ENCODE data around the gene ZNF609.

Gene ZNF609

GRCh38 chr15:64717735-64718495 lies 257.5 kb downstream of the ZNF609 start:
- H3K4ac ChIP-seq (ENCODE audit: low read depth, low read length): no peak overlapping the region
- H4K8ac ChIP-seq (ENCODE audit: low read depth, low read length): no peak overlapping the region
- no peak overlapping the region for H3K56ac ChIP-seq (ENCODE audit: low read length)
- H3K36me3 ChIP-seq (ENCODE audit: control insufficient read depth, insufficient read depth, low read length): peaks cover 14% of the 10 kb centered on the region
- H3K4me2 ChIP-seq (ENCODE audit: low read length): no peak overlapping the region
- no peak overlapping the region for H3K27ac ChIP-seq (ENCODE audit: low read depth, low read length)
- H2BK15ac ChIP-seq (replicated peaks; ENCODE audit: low read depth): no peak overlapping the region
- H4K5ac ChIP-seq (ENCODE audit: low read length): no peak overlapping the region
- H3K79me1 ChIP-seq (ENCODE audit: low read length): peaks cover 4% of the 10 kb centered on the region
- WGBS (ENCODE audit: extremely low coverage, insufficient coverage, low lambda C conversion rate): no CpG with 5 or more reads among the region's 18 CpGs
- no peaks in the 10 kb centered on the region for H3K27me3 ChIP-seq (ENCODE audit: insufficient read depth, low read length, poor library complexity)
- H3K18ac ChIP-seq (ENCODE audit: low read length): no peak overlapping the region
- H2BK120ac ChIP-seq (ENCODE audit: low read depth, low read length): no peak overlapping the region
- no peak overlapping the region for H3K23ac ChIP-seq (ENCODE audit: low read length)
- H3K4me1 ChIP-seq (ENCODE audit: control insufficient read depth, low read depth, low read length): no peaks in the 10 kb centered on the region
- H2BK5ac ChIP-seq (ENCODE audit: low read length): no peak overlapping the region
- no peak overlapping the region for H3K9ac ChIP-seq (ENCODE audit: low read length)
- no peak overlapping the region for H2AK5ac ChIP-seq (ENCODE audit: low read length)
- H3K79me2 ChIP-seq (ENCODE audit: control insufficient read depth, insufficient read depth, low read length): peaks cover 9% of the 10 kb centered on the region
- H3K4me3 ChIP-seq (ENCODE audit: low read length): no peak overlapping the region
- no peak for DNase-seq

- Histone ChIP-seq H4K8ac (ENCODE audit: low read depth, low read length) (no peak overlapping the region), H2BK15ac (replicated peaks; ENCODE audit: low read depth) (no peak overlapping the region), H3K27me3 (ENCODE audit: insufficient read depth, low read length, poor library complexity) (no peaks in the 10 kb centered on the region), H3K4me1 (ENCODE audit: control insufficient read depth, low read depth, low read length) (no peaks in the 10 kb centered on the region), H4K5ac (ENCODE audit: low read length) (no peak overlapping the region), H2BK5ac (ENCODE audit: low read length) (no peak overlapping the region), H3K27ac (ENCODE audit: low read depth, low read length) (no peak overlapping the region), H3K4me3 (ENCODE audit: low read length) (no peak overlapping the region), H3K36me3 (ENCODE audit: control insufficient read depth, insufficient read depth, low read length) (peaks cover 16% of the 10 kb centered on the region), H3K79me1 (ENCODE audit: low read length) (peaks cover 7% of the 10 kb centered on the region), H3K4me2 (ENCODE audit: low read length) (no peak overlapping the region), H2AK5ac (ENCODE audit: low read length) (no peak overlapping the region), H3K23ac (ENCODE audit: low read length) (no peak overlapping the region), H3K56ac (ENCODE audit: low read length) (no peak overlapping the region), H3K18ac (ENCODE audit: low read length) (no peak overlapping the region), H3K79me2 (ENCODE audit: control insufficient read depth, insufficient read depth, low read length) (peaks cover 19% of the 10 kb centered on the region), H3K9ac (ENCODE audit: low read length) (no peak overlapping the region), H2BK120ac (ENCODE audit: low read depth, low read length) (no peak overlapping the region), H3K4ac (ENCODE audit: low read depth, low read length) (no peak overlapping the region)
- DNase-seq: no peak
- no CpG with 5 or more reads among the region's 3 CpGs for WGBS (ENCODE audit: extremely low coverage, insufficient coverage, low lambda C conversion rate)
Observed at GRCh38 chr15:64720188-64720587, 259.8 kb downstream of the ZNF609 start.

- Histone ChIP-seq H2BK5ac (ENCODE audit: low read length) (no peak overlapping the region), H3K4ac (ENCODE audit: low read depth, low read length) (no peak overlapping the region), H3K27ac (ENCODE audit: low read depth, low read length) (no peak overlapping the region), H2BK15ac (replicated peaks; ENCODE audit: low read depth) (no peak overlapping the region), H3K36me3 (ENCODE audit: control insufficient read depth, insufficient read depth, low read length) (peaks cover 12% of the 10 kb centered on the region), H3K27me3 (ENCODE audit: insufficient read depth, low read length, poor library complexity) (no peaks in the 10 kb centered on the region), H4K5ac (ENCODE audit: low read length) (no peak overlapping the region), H3K9ac (ENCODE audit: low read length) (no peak overlapping the region), H3K4me1 (ENCODE audit: control insufficient read depth, low read depth, low read length) (peaks cover 6% of the 10 kb centered on the region), H2AK5ac (ENCODE audit: low read length) (no peak overlapping the region), H3K4me2 (ENCODE audit: low read length) (no peak overlapping the region), H2BK120ac (ENCODE audit: low read depth, low read length) (no peak overlapping the region), H3K23ac (ENCODE audit: low read length) (no peak overlapping the region), H3K18ac (ENCODE audit: low read length) (no peak overlapping the region), H3K79me1 (ENCODE audit: low read length) (peaks cover 2% of the 10 kb centered on the region), H4K8ac (ENCODE audit: low read depth, low read length) (no peak overlapping the region), H3K79me2 (ENCODE audit: control insufficient read depth, insufficient read depth, low read length) (peaks cover 9% of the 10 kb centered on the region), H3K56ac (ENCODE audit: low read length) (no peak overlapping the region), H3K4me3 (ENCODE audit: low read length) (no peak overlapping the region)
- WGBS (ENCODE audit: extremely low coverage, insufficient coverage, low lambda C conversion rate): no CpG with 5 or more reads among the region's 5 CpGs
- DNase-seq: no peak
Observed at GRCh38 chr15:64730151-64730550, 269.8 kb downstream of the ZNF609 start.

GRCh38 chr15:64731012-64731804 lies 270.8 kb downstream of the ZNF609 start:
- Histone ChIP-seq H2BK15ac (replicated peaks; ENCODE audit: low read depth) (no peak overlapping the region), H3K23ac (ENCODE audit: low read length) (no peak overlapping the region), H4K8ac (ENCODE audit: low read depth, low read length) (no peak overlapping the region), H3K36me3 (ENCODE audit: control insufficient read depth, insufficient read depth, low read length) (peaks cover 13% of the 10 kb centered on the region), H3K18ac (ENCODE audit: low read length) (no peak overlapping the region), H3K56ac (ENCODE audit: low read length) (no peak overlapping the region), H2BK120ac (ENCODE audit: low read depth, low read length) (no peak overlapping the region), H3K4me2 (ENCODE audit: low read length) (no peak overlapping the region), H2AK5ac (ENCODE audit: low read length) (no peak overlapping the region), H3K9ac (ENCODE audit: low read length) (no peak overlapping the region), H4K5ac (ENCODE audit: low read length) (no peak overlapping the region), H3K4me1 (ENCODE audit: control insufficient read depth, low read depth, low read length) (peaks cover 6% of the 10 kb centered on the region), H3K4me3 (ENCODE audit: low read length) (no peak overlapping the region), H3K79me2 (ENCODE audit: control insufficient read depth, insufficient read depth, low read length) (peaks cover 2% of the 10 kb centered on the region), H3K4ac (ENCODE audit: low read depth, low read length) (no peak overlapping the region), H3K27me3 (ENCODE audit: insufficient read depth, low read length, poor library complexity) (no peaks in the 10 kb centered on the region), H3K79me1 (ENCODE audit: low read length) (peaks cover 2% of the 10 kb centered on the region), H2BK5ac (ENCODE audit: low read length) (no peak overlapping the region), H3K27ac (ENCODE audit: low read depth, low read length) (no peak overlapping the region)
- peak; percentile 88 for DNase-seq
- no CpG with 5 or more reads among the region's 16 CpGs for WGBS (ENCODE audit: extremely low coverage, insufficient coverage, low lambda C conversion rate)

GRCh38 chr15:64731805-64732151 lies 271.4 kb downstream of the ZNF609 start:
- Histone ChIP-seq H3K27me3 (ENCODE audit: insufficient read depth, low read length, poor library complexity) (no peaks in the 10 kb centered on the region), H3K79me1 (ENCODE audit: low read length) (peaks cover 2% of the 10 kb centered on the region), H3K27ac (ENCODE audit: low read depth, low read length) (no peak overlapping the region), H3K23ac (ENCODE audit: low read length) (no peak overlapping the region), H3K4me1 (ENCODE audit: control insufficient read depth, low read depth, low read length) (peaks cover 6% of the 10 kb centered on the region), H3K56ac (ENCODE audit: low read length) (no peak overlapping the region), H2BK5ac (ENCODE audit: low read length) (no peak overlapping the region), H3K36me3 (ENCODE audit: control insufficient read depth, insufficient read depth, low read length) (peaks cover 13% of the 10 kb centered on the region), H3K4me2 (ENCODE audit: low read length) (no peak overlapping the region), H4K8ac (ENCODE audit: low read depth, low read length) (no peak overlapping the region), H2BK15ac (replicated peaks; ENCODE audit: low read depth) (no peak overlapping the region), H4K5ac (ENCODE audit: low read length) (no peak overlapping the region), H3K9ac (ENCODE audit: low read length) (no peak overlapping the region), H3K4ac (ENCODE audit: low read depth, low read length) (no peak overlapping the region), H2AK5ac (ENCODE audit: low read length) (no peak overlapping the region), H3K79me2 (ENCODE audit: control insufficient read depth, insufficient read depth, low read length) (peaks cover 2% of the 10 kb centered on the region), H2BK120ac (ENCODE audit: low read depth, low read length) (no peak overlapping the region), H3K18ac (ENCODE audit: low read length) (no peak overlapping the region), H3K4me3 (ENCODE audit: low read length) (no peak overlapping the region)
- peak; percentile 47 for DNase-seq
- no CpG with 5 or more reads among the region's 9 CpGs for WGBS (ENCODE audit: extremely low coverage, insufficient coverage, low lambda C conversion rate)

Data from mesendoderm (in vitro differentiated cells).